Right lobe of liver (tissue), 4 donors: ENCODE measurements around the gene TRAPPC3.

ENCODE experiments used
- CTCF ChIP-seq, 4 donors: fragments of 200-600 bp in 3 of 4; fragments of 450-650 bp in 1 of 4; IDR thresholded peaks; one replicate each; pipeline versions ENCODE4 v1.5.1 to v1.8.0; 2016 to 2022; ENCODE audit warnings: antibody characterized with exemption in 4 of 4, mild to moderate bottlenecking in 2 of 4
- POLR2A ChIP-seq: fragments of 450-650 bp; IDR thresholded peaks from one replicate; pipeline ENCODE4 v1.6.1; 2017; ENCODE audit warnings: antibody characterized with exemption, mild to moderate bottlenecking
- donor health status: DM: no; HTN: no; CAD: no.
- donor health status: DM: no; HTN: no; CAD: no.
- donor health status: DM: no; HTN: yes; CAD: no.

GRCh38 chr1:36106269-36106668 lies 43.0 kb downstream of the TRAPPC3 start:
- TF ChIP-seq CTCF (IDR thresholded peaks at IDR 0.05) (no peak), POLR2A (no peak)
